GM12878 (cell line): ENCODE measurements around the gene DNAJB11. TPM values are rescaled to one million over a fixed set of nuclear protein-coding genes. Genes with fewer than 3 reads are reported as not detected.

Source experiments
- ATAC-seq: fragments of 200-7000 bp; cut with Tn5 transposase; 3 replicates; pipeline ENCODE4 v1.9.1; 2020; ENCODE audit warnings: mild to moderate bottlenecking, moderate library complexity
- BruUV-seq: library from RNA; stranded (reverse); fragments of 400-500 nt; replicated peaks from 2 replicates; lab custom pipeline; 2021; lab: Mats Ljungman, UMichigan
- CTCF ChIA-PET: fragments of 300-600 bp; sonication (Branson Sonifier 250); formaldehyde crosslinking; extraction: SDS; loops from one replicate; lab custom pipeline; 2021; ENCODE audit warnings: inconsistent platforms; lab: Yijun Ruan, JAX
- POLR2A ChIA-PET: fragments of 350-600 bp; formaldehyde crosslinking; extraction: SDS; loops from one replicate; lab custom pipeline; 2021; ENCODE audit warnings: inconsistent platforms; lab: Charles Lee
- RAD21 ChIA-PET: fragments of 300-600 bp; sonication (Branson Sonifier 250); formaldehyde crosslinking; loops from one replicate; lab custom pipeline; 2023; ENCODE audit warnings: antibody characterized with exemption; ENCODE audit not compliant: unreplicated experiment; lab: Charles Lee
- SMC1A ChIA-PET: fragments of 300-600 bp; sonication (Branson Sonifier 250); formaldehyde crosslinking; loops from one replicate; lab custom pipeline; 2023; ENCODE audit not compliant: unreplicated experiment, uncharacterized antibody; lab: Charles Lee
- DNase-seq: peaks from one replicate; pipeline ENCODE4 v3.0.0-alpha.2; 2011; ENCODE audit warnings: low read depth, low spot score
- FAIRE-seq: peaks from 3 replicates; lab custom pipeline; 2011; peaks lifted over from hg19 to GRCh38; lab: Jason Lieb, UNC
- H2AFZ ChIP-seq: 2 replicates; pipeline ENCODE4 v1.6.0; 2011; ENCODE audit warnings: low read depth, low read length, control low read depth; ENCODE audit not compliant: control insufficient read depth
- H3K27ac ChIP-seq: 2 replicates; pipeline ENCODE4 v1.5.1; 2011; ENCODE audit warnings: control low read depth; ENCODE audit not compliant: control insufficient read depth, insufficient read depth
- H3K27me3 ChIP-seq, 2 experiments: replicated peaks in 1 of 2; 2 replicates each; pipeline versions ENCODE4 v1.6.0 to v1.6.1; 2011; ENCODE audit warnings: low read length in 1 of 2; ENCODE audit not compliant: control insufficient read depth in 2 of 2, insufficient read depth in 2 of 2
- H3K36me3 ChIP-seq, 2 experiments: 2 replicates each; pipeline ENCODE4 v1.5.1; 2011; ENCODE audit warnings: low read length in 1 of 2; ENCODE audit not compliant: control insufficient read depth in 2 of 2, insufficient read depth in 2 of 2
- H3K4me1 ChIP-seq: 2 replicates; pipeline ENCODE4 v1.6.1; 2011; ENCODE audit warnings: mild to moderate bottlenecking, low read length, moderate library complexity, mixed read lengths; ENCODE audit not compliant: control insufficient read depth, insufficient read depth
- H3K4me2 ChIP-seq: 2 replicates; pipeline ENCODE4 v1.6.0; 2011; ENCODE audit warnings: control low read depth; ENCODE audit not compliant: control insufficient read depth, insufficient read depth
- H3K4me3 ChIP-seq: fragments of 200-600 bp; sonication (generic); 2 replicates; pipeline ENCODE4 v1.5.1; 2016
- H3K79me2 ChIP-seq: 2 replicates; pipeline ENCODE4 v1.6.0; 2011; ENCODE audit warnings: low read length; ENCODE audit not compliant: control insufficient read depth, insufficient read depth
- H3K9ac ChIP-seq: 2 replicates; pipeline ENCODE4 v1.8.0; 2011; ENCODE audit warnings: low read length, control low read depth, mixed read lengths; ENCODE audit not compliant: control insufficient read depth, insufficient read depth
- H3K9me3 ChIP-seq: replicated peaks from 3 replicates; pipeline ENCODE4 v1.5.1; 2011; ENCODE audit warnings: mild to moderate bottlenecking, low read length; ENCODE audit not compliant: control insufficient read depth, insufficient read depth
- H4K20me1 ChIP-seq: 2 replicates; pipeline ENCODE4 v1.6.0; 2011; ENCODE audit not compliant: control insufficient read depth, insufficient read depth
- ATF2 ChIP-seq: IDR thresholded peaks from 2 replicates; pipeline ENCODE4 v1.6.1; 2012; ENCODE audit warnings: low read length, inconsistent platforms
- BCL3 ChIP-seq: IDR thresholded peaks from 2 replicates; pipeline ENCODE4 v1.6.1; 2011; ENCODE audit warnings: borderline replicate concordance, low read depth, mild to moderate bottlenecking, moderate library complexity, low read length; ENCODE audit not compliant: insufficient read depth, poor library complexity, severe bottlenecking
- BRCA1 ChIP-seq: IDR thresholded peaks from 2 replicates; pipeline ENCODE4 v1.6.1; 2011; ENCODE audit warnings: low read depth, low read length, improper control_type of control experiment
- E2F8 ChIP-seq: fragments of 450-650 bp; IDR thresholded peaks from 2 replicates; pipeline ENCODE4 v1.6.1; 2018; ENCODE audit warnings: mild to moderate bottlenecking, low read depth, moderate library complexity; ENCODE audit not compliant: partially characterized antibody
- FOXK2 ChIP-seq: fragments of 450-650 bp; IDR thresholded peaks from 2 replicates; pipeline ENCODE4 v1.6.1; 2017; ENCODE audit warnings: mild to moderate bottlenecking, moderate library complexity
- IKZF1 ChIP-seq: fragments of 450-650 bp; conservative IDR thresholded peaks from 2 replicates; pipeline ENCODE4 v1.6.1; 2017; ENCODE audit warnings: antibody characterized with exemption, mild to moderate bottlenecking
- IRF3 ChIP-seq: fragments of 450-650 bp; IDR thresholded peaks from 2 replicates; pipeline ENCODE4 v1.6.1; 2014; ENCODE audit warnings: mild to moderate bottlenecking
- MTA2 ChIP-seq: fragments of 450-650 bp; IDR thresholded peaks from 2 replicates; pipeline ENCODE4 v1.6.1; 2016; ENCODE audit warnings: low read depth, mild to moderate bottlenecking, moderate library complexity
- MTA3 ChIP-seq: IDR thresholded peaks from 2 replicates; pipeline ENCODE4 v1.6.1; 2012; ENCODE audit warnings: low read length, inconsistent platforms, borderline replicate concordance
- PKNOX1 ChIP-seq: fragments of 450-650 bp; IDR thresholded peaks from 2 replicates; pipeline ENCODE4 v1.6.1; 2016; ENCODE audit warnings: mild to moderate bottlenecking
- TAF1 ChIP-seq: IDR thresholded peaks from 2 replicates; pipeline ENCODE4 v1.6.1; 2011; ENCODE audit warnings: mild to moderate bottlenecking, low read depth, low read length, borderline replicate concordance
- WRNIP1 ChIP-seq: IDR thresholded peaks from 2 replicates; pipeline ENCODE4 v1.6.1; 2011; ENCODE audit warnings: low read depth, low read length, improper control_type of control experiment, borderline replicate concordance
- YY1 ChIP-seq: IDR thresholded peaks from 2 replicates; pipeline ENCODE4 v1.6.1; 2011; ENCODE audit warnings: low read depth, mild to moderate bottlenecking, low read length
- ZNF24 ChIP-seq: fragments of 450-650 bp; IDR thresholded peaks from 2 replicates; pipeline ENCODE4 v1.6.1; 2017; ENCODE audit warnings: antibody characterized with exemption, mild to moderate bottlenecking
- WGBS: methylation state at CpG from one replicate; pipeline ENCODE4 v1.1.6; 2016; ENCODE audit warnings: low lambda C conversion rate; ENCODE audit not compliant: insufficient replicate concordance, insufficient coverage; ENCODE audit errors: missing lambda C conversion rate; 5-methylcytosine and 5-hydroxymethylcytosine counted together
- in situ Hi-C: fragments of 300-500 bp; cut with MboI; formaldehyde crosslinking; loops from 9 replicates; pipeline ENCODE4 v1.14.3; 2018; ENCODE audit warnings: mixed read lengths
- intact Hi-C: fragments of 100-400 bp; cut with micrococcal nuclease; formaldehyde crosslinking; loops from one replicate; pipeline ENCODE4 v1.14.2; 2022; ENCODE audit not compliant: unreplicated experiment
- polyA plus RNA-seq, 11 experiments: library from polyadenylated mRNA; depleted of rRNA in 4 of 11; unstranded in 6 of 11; stranded (reverse) in 5 of 11; fragments of >200 nt; fragmentation: Nextera tagmentation in 4 of 11; fragmentation: Illumina TruSeq in 1 of 11; extraction: Ambion mirVana in 4 of 11; extraction: Trizol in 1 of 11; gene quantifications; 1 replicate in 1 of 11; 2 replicates in 10 of 11; pipeline versions ENCODE4 v1.2.1 to v1.2.3, GENCODE V29; 2011 to 2016; ENCODE audit warnings: inconsistent platforms in 2 of 11, missing spikeins in 2 of 11, low read depth in 1 of 11
- total RNA-seq, 4 experiments: library from RNA; depleted of rRNA in 3 of 4; stranded (reverse); fragments of >200 nt in 3 of 4; fragmentation: Illumina TruSeq in 1 of 4; extraction: Trizol in 1 of 4; gene quantifications; 2 replicates each; pipeline versions ENCODE4 v1.2.1 to v1.2.3, GENCODE V29; 2013 to 2021

DNAJB11 gene
- total and polyA plus RNA-seq, 10 of the 15 experiments (the other 5 are each of a cell fraction or from before 2014, with no cell fraction given): 16.2 to 135 (median 57.8) TPM

GRCh38 chr3:186520957-186521842 lies 49.3 kb upstream of the DNAJB11 start:
- WGBS: 30% methylated on average over 10 of the region's 10 CpGs
- TF ChIP-seq WRNIP1 (no peak), YY1 (0 out of 2 replicates have a peak, but pooled peaks have one; percentile 9), PKNOX1 (peak; percentile 41), MTA3 (no peak), IRF3 (no peak), TAF1 (no peak), IKZF1 (peak; percentile 97), E2F8 (no peak), FOXK2 (no peak), BRCA1 (no peak), BCL3 (peak; percentile 52), MTA2 (peak; percentile 56; the same call in 1 of the 2 replicates), ATF2 (0 out of 2 replicates have a peak, but pooled peaks have one; percentile 42), ZNF24 (no peak)

More at GRCh38 chr3:186520957-186521842, 49.3 kb upstream of the DNAJB11 start:
- DNase-seq: peak; percentile 80
- peak overlapping the region; percentile 35 for H3K9ac ChIP-seq
- peak; percentile 71 for ATAC-seq
- FAIRE-seq: peak; percentile 65
- SMC1A ChIA-PET: interaction anchor here (3.4 to 15.9 kb wide), 3 partner anchors 8 to 16 kb away, joined by 26 to 429 read pairs (median 38); no protein-coding TSS in a partner anchor
- POLR2A ChIA-PET: interaction anchor here (0.5 to 3.1 kb wide), 5 partner anchors 7 to 419 kb away, joined by 7 to 17 read pairs (median 11); no protein-coding TSS in a partner anchor
- no peaks in the 10 kb centered on the region for H3K36me3 ChIP-seq
- H4K20me1 ChIP-seq: no peaks in the 10 kb centered on the region
- H2AFZ ChIP-seq: peak overlapping the region; percentile 56
- in situ Hi-C loops (no loop called here), intact Hi-C loops (loop anchor here (10.0 kb wide), 1 partner anchor 504 kb away; no protein-coding TSS in a partner anchor)
- peaks cover 54% of the 10 kb centered on the region for H3K4me1 ChIP-seq
- H3K27ac ChIP-seq: peak overlapping the region; percentile 78
- no peak overlapping the region for H3K4me3 ChIP-seq
- no TSS peak for BruUV-seq
- RAD21 ChIA-PET: interaction anchor here (1.0 to 9.3 kb wide), 3 partner anchors 10 to 279 kb away, joined by 4 to 224 read pairs (median 23); no protein-coding TSS in a partner anchor
- H3K27me3 ChIP-seq: no peaks in the 10 kb centered on the region
- CTCF ChIA-PET: interaction anchor here (0.6 to 14.1 kb wide), 5 partner anchors 10 to 545 kb away, joined by 3 to 282 read pairs (median 6); no protein-coding TSS in a partner anchor
- H3K4me2 ChIP-seq: peak overlapping the region; percentile 71
- no peaks in the 10 kb centered on the region; the same call in 2 of the 3 replicates for H3K9me3 ChIP-seq
- no peaks in the 10 kb centered on the region for H3K79me2 ChIP-seq
